ENCODE data around the gene MAP3K14. TPM values are rescaled to one million over a fixed set of nuclear protein-coding genes. Genes with fewer than 3 reads are reported as not detected.
A peak's percentile ranks its signal among the peaks of the same experiment; 100 is the strongest.

The MAP3K14 gene
- total RNA-seq, 2 donors from 2014 or later, result 4.6 to 5.5 TPM

GRCh38 chr17:45242029-45242414, 74.8 kb downstream of the MAP3K14 start:
- Mint-ChIP-seq H3K27me3 (ENCODE audit: insufficient read depth) (peaks cover 71% of the 10 kb centered on the region), H3K4me1 (peaks cover 9% of the 10 kb centered on the region), H3K9me3 (no peaks in the 10 kb centered on the region), H3K27ac (no peak overlapping the region), H3K36me3 (ENCODE audit: low read depth) (no peaks in the 10 kb centered on the region), H3K4me3 (peak overlapping the region; percentile 58)
- no peak overlapping the region for H3K27ac ChIP-seq (ENCODE audit: low read depth, low read length)
- H3K4me1 ChIP-seq (ENCODE audit: control insufficient read depth, insufficient read depth, low read length), result no peaks in the 10 kb centered on the region
- TF ChIP-seq CTCF (conservative IDR thresholded peaks at IDR 0.05), result no peak
- no peaks in the 10 kb centered on the region for H3K9me3 ChIP-seq (ENCODE audit: control insufficient read depth, low read length)
- DNase-seq, result no peak
- H3K9ac ChIP-seq (ENCODE audit: extremely low read depth, low read length, poor library complexity, severe bottlenecking), result no peak overlapping the region
- WGBS, 2 experiments (ENCODE audit: insufficient coverage in 1 of 2, insufficient read length in 1 of 2), result 21 to 67% methylated on average over 1 to 17 of the region's 18 CpGs
- H3K27me3 ChIP-seq (ENCODE audit: control insufficient read depth, insufficient read depth, low read length, poor library complexity, severe bottlenecking), result peaks cover 33% of the 10 kb centered on the region
- H3K4me3 ChIP-seq (ENCODE audit: low read length), result no peak overlapping the region
- H3K36me3 ChIP-seq (ENCODE audit: control insufficient read depth, insufficient read depth, low read length), result no peaks in the 10 kb centered on the region

GRCh38 chr17:45241328-45242028, 75.3 kb downstream of the MAP3K14 start:
- H3K9ac ChIP-seq (ENCODE audit: extremely low read depth, low read length, poor library complexity, severe bottlenecking), result no peak overlapping the region
- TF ChIP-seq CTCF (conservative IDR thresholded peaks at IDR 0.05), result no peak
- H3K4me3 ChIP-seq (ENCODE audit: low read length), result peak overlapping the region; percentile 76
- 1% methylated on average over 53 of the region's 62 CpGs; no CpG with 5 or more reads in 1 of the 2 experiments for WGBS, 2 experiments (ENCODE audit: insufficient coverage in 1 of 2, insufficient read length in 1 of 2)
- no peaks in the 10 kb centered on the region for H3K4me1 ChIP-seq (ENCODE audit: control insufficient read depth, insufficient read depth, low read length)
- H3K27ac ChIP-seq (ENCODE audit: low read depth, low read length), result no peak overlapping the region
- Mint-ChIP-seq H3K9me3 (no peaks in the 10 kb centered on the region), H3K4me3 (peak overlapping the region; percentile 58), H3K27ac (no peak overlapping the region), H3K36me3 (ENCODE audit: low read depth) (no peaks in the 10 kb centered on the region), H3K27me3 (ENCODE audit: insufficient read depth) (peaks cover 71% of the 10 kb centered on the region), H3K4me1 (peaks cover 8% of the 10 kb centered on the region)
- no peaks in the 10 kb centered on the region for H3K9me3 ChIP-seq (ENCODE audit: control insufficient read depth, low read length)
- peaks cover 33% of the 10 kb centered on the region for H3K27me3 ChIP-seq (ENCODE audit: control insufficient read depth, insufficient read depth, low read length, poor library complexity, severe bottlenecking)
- no peaks in the 10 kb centered on the region for H3K36me3 ChIP-seq (ENCODE audit: control insufficient read depth, insufficient read depth, low read length)
- DNase-seq, result peak; percentile 88

- peaks cover 72% of the 10 kb centered on the region for H3K27me3 Mint-ChIP-seq (ENCODE audit: insufficient read depth)
- H3K36me3 Mint-ChIP-seq (ENCODE audit: low read depth), result no peaks in the 10 kb centered on the region
- peak overlapping the region; percentile 76 for H3K4me3 ChIP-seq (ENCODE audit: low read length)
- H3K4me1 ChIP-seq (ENCODE audit: control insufficient read depth, insufficient read depth, low read length), result no peaks in the 10 kb centered on the region
- WGBS, 2 experiments (ENCODE audit: insufficient coverage in 1 of 2, insufficient read length in 1 of 2), result 59 to 70% methylated on average over 9 to 21 of the region's 21 CpGs
- H3K27me3 ChIP-seq (ENCODE audit: control insufficient read depth, insufficient read depth, low read length, poor library complexity, severe bottlenecking), result peaks cover 37% of the 10 kb centered on the region
- H3K9me3 Mint-ChIP-seq, result no peaks in the 10 kb centered on the region
- H3K9me3 ChIP-seq (ENCODE audit: control insufficient read depth, low read length), result no peaks in the 10 kb centered on the region
- TF ChIP-seq CTCF (conservative IDR thresholded peaks at IDR 0.05), result no peak
- DNase-seq, result no peak
- H3K27ac Mint-ChIP-seq, result no peak overlapping the region
- peak overlapping the region; percentile 58 for H3K4me3 Mint-ChIP-seq
- H3K4me1 Mint-ChIP-seq, result peaks cover 7% of the 10 kb centered on the region
- no peaks in the 10 kb centered on the region for H3K36me3 ChIP-seq (ENCODE audit: control insufficient read depth, insufficient read depth, low read length)
- H3K9ac ChIP-seq (ENCODE audit: extremely low read depth, low read length, poor library complexity, severe bottlenecking), result no peak overlapping the region
- no peak overlapping the region for H3K27ac ChIP-seq (ENCODE audit: low read depth, low read length)
These were observed 75.9 kb downstream of the MAP3K14 start for GRCh38 chr17:45240905-45241327.
